Measurements from ENCODE around the gene KRTAP5-8. TPM values are rescaled to one million over a fixed set of nuclear protein-coding genes. Genes with fewer than 3 reads are reported as not detected.
"Not testable (repeated sequence)": the region's sequence is repeated elsewhere in the genome, so short reads cannot be mapped to it uniquely, and the experiment has no call there.

KRTAP5-8 gene
- total RNA-seq, 2 donors from 2014 or later, result 0.68 TPM; not detected in 1

DNA sequence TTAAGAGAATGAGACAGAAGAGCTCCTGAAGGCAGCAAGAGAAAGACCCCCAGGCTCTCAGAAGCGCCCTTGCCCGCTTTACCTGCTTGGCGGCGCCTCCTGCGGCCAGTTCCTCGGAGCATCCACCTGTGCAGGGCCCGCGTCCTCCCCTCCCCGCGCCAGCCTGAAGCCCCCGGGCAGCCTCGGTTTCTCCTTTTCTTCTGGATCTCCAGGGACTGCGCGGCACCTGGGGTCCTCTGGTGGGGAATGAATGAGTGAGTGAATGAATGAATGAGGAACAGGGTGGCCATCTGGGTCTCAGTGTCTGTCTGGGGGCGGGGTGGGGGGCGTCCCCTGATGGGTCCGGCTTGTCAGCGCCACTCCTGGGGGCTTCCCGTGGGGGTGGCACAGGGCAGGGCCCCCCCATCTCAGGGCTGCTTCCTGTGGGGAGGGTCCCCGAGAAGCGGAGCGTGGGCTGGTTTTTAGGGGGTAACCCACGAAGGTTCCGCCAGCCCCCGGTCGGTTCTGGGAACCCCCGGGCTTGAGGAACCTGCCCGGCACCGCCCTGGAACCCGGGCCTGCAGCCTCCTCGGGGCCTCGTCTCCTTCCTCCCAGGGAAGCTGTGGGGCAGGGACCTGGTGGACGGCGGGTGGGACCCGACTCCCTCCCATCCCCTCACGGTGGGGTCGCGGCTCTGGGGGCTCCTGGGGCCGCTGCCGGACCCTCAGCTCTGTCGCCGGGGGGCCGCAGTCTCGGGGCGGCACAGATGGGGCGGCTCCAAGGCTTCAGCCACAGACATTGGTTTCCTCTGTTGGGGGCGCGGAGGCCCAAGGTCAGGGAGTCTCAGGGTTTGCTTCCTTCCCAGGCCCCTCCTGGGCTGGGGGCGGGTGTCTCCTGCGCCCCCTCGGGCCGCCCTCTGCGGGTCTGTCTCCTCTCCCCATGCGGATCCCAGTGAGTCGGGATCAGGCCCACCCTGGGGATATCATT lies 19.0 kb upstream of the KRTAP5-8 start:
- H3K36me3 ChIP-seq, result no peaks in the 10 kb centered on the region
- DNase-seq (ENCODE audit: low spot score) (no peak), ATAC-seq (ENCODE audit: insufficient number of reproducible peaks, low FRiP score, low read depth) (no peak)
- TF ChIP-seq, protein P1, sequence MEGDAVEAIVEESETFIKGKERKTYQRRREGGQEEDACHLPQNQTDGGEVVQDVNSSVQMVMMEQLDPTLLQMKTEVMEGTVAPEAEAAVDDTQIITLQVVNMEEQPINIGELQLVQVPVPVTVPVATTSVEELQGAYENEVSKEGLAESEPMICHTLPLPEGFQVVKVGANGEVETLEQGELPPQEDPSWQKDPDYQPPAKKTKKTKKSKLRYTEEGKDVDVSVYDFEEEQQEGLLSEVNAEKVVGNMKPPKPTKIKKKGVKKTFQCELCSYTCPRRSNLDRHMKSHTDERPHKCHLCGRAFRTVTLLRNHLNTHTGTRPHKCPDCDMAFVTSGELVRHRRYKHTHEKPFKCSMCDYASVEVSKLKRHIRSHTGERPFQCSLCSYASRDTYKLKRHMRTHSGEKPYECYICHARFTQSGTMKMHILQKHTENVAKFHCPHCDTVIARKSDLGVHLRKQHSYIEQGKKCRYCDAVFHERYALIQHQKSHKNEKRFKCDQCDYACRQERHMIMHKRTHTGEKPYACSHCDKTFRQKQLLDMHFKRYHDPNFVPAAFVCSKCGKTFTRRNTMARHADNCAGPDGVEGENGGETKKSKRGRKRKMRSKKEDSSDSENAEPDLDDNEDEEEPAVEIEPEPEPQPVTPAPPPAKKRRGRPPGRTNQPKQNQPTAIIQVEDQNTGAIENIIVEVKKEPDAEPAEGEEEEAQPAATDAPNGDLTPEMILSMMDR (IDR thresholded peaks at IDR 0.05), result no peak
- H3K27me3 ChIP-seq (replicated peaks; ENCODE audit: insufficient read depth), result no peaks in the 10 kb centered on the region
- H3K9me3 ChIP-seq, result no peaks in the 10 kb centered on the region
- no peak overlapping the region for H3K4me3 ChIP-seq
- no peaks in the 10 kb centered on the region for H3K4me1 ChIP-seq (ENCODE audit: control insufficient read depth in 1 of 2, low read depth in 2 of 2)
- no peak overlapping the region for H3K27ac ChIP-seq

DNA sequence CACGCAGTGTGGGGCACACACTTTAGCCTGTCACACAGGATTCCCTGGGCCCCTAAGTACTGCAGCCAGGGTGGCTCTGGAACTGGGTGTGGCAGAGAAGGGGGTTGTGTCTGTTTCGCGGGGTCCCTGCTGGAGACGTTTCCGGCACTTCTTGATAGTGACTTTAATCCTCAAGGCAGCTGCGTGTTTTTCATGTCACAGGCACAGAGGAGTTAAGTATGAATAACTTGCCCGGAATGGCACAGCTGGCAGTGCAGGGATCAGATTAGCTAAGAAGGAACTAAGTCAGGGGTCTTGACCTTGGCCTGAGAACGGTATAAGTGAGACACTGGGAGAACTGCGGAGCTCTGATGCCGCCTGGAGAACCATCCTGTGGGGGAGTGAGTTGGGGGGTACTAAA lies 18.3 kb upstream of the KRTAP5-8 start:
- Histone ChIP-seq H3K9me3 (no peaks in the 10 kb centered on the region), H3K4me1 (ENCODE audit: control insufficient read depth in 1 of 2, low read depth in 2 of 2) (no peaks in the 10 kb centered on the region), H3K27ac (no peak overlapping the region), H3K4me3 (no peak overlapping the region), H3K27me3 (replicated peaks; ENCODE audit: insufficient read depth) (no peaks in the 10 kb centered on the region), H3K36me3 (no peaks in the 10 kb centered on the region)
- TF ChIP-seq, protein P1 (IDR thresholded peaks at IDR 0.05), result no peak
- DNase-seq (ENCODE audit: low spot score) (no peak), ATAC-seq (ENCODE audit: insufficient number of reproducible peaks, low FRiP score, low read depth) (no peak)

GRCh38 chr11:71525188-71525937 lies 12.5 kb upstream of the KRTAP5-8 start:
- no peaks in the 10 kb centered on the region for H3K27me3 ChIP-seq (replicated peaks; ENCODE audit: insufficient read depth)
- TF ChIP-seq, protein P1 (IDR thresholded peaks at IDR 0.05), result no peak
- no peak overlapping the region for H3K4me3 ChIP-seq
- no peaks in the 10 kb centered on the region for H3K4me1 ChIP-seq (ENCODE audit: control insufficient read depth in 1 of 2, low read depth in 2 of 2)
- no peaks in the 10 kb centered on the region for H3K9me3 ChIP-seq
- H3K27ac ChIP-seq, result no peak overlapping the region
- ATAC-seq (ENCODE audit: insufficient number of reproducible peaks, low FRiP score, low read depth), result no peak
- no peak for DNase-seq (ENCODE audit: low spot score)
- no peaks in the 10 kb centered on the region for H3K36me3 ChIP-seq

DNA sequence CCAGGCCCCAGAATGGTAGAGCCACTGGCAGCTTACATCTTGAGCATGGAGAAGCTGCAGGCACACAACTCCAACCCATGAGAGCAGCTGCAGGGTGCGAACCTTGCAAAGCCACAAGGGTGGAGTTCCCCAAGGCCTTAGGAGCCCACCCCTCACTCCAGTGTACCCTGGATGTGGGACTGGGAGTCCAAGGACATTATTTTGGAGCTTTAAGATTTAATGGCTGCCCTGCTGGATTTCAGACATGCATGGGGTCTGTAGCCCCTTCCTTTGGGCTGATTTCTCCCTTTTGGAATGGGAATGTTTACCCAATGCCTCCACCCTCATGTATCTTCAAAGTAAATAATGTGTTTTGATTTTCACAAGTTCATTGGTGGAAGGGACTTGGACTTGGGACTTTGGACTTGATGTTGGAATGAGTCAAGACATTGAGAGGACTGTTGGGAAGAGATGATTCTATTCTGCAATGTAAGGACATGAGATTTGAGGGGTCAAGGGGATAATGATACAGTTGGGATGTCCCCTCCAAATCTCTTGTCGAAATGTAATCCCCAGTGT lies 11.8 kb upstream of the KRTAP5-8 start:
- Histone ChIP-seq H3K27ac (no peak overlapping the region), H3K27me3 (replicated peaks; ENCODE audit: insufficient read depth) (no peaks in the 10 kb centered on the region), H3K9me3 (no peaks in the 10 kb centered on the region), H3K36me3 (no peaks in the 10 kb centered on the region), H3K4me3 (no peak overlapping the region), H3K4me1 (ENCODE audit: control insufficient read depth in 1 of 2, low read depth in 2 of 2) (no peaks in the 10 kb centered on the region)
- ATAC-seq (ENCODE audit: insufficient number of reproducible peaks, low FRiP score, low read depth) (no peak), DNase-seq (ENCODE audit: low spot score) (no peak)
- TF ChIP-seq, protein P1 (IDR thresholded peaks at IDR 0.05), result no peak

DNA sequence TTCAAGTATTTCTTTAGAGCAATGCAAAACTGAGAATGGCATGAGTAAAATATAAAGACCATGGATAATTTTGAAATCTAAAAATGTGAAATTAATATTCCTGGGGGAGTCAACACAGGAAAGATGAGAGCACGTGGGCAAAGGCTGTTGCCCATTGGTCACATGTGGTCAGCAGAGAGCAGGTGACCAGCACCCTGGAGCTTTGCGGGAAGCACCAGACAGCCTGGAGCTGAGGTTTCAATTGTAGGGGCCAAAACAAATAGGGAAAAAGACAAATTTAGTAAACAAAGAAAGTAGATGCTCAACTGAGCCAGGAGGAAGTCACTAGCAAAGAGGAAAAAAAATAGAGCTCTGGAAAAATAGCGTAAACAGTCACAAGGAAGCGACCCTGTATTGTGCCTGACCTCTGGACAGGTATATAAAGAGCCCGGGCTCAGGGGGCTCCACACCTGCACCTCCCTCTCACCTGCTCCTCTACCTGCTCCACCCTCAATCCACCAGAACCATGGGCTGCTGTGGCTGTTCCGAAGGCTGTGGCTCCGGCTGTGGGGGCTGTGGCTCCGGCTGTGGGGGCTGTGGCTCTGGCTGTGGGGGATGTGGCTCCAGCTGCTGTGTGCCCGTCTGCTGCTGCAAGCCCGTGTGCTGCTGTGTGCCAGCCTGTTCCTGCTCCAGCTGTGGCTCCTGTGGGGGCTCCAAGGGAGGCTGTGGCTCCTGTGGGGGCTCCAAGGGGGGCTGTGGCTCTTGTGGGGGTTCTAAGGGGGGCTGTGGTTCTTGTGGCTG lies 10.8 kb upstream of the KRTAP5-8 start, which contains the start of gene KRTAP5-7:
TSS of gene KRTAP5-7 (plus strand) at position 472 of the 780 bp plus-strand sequence. CDS start at position 506, 34 bp downstream.
- H3K9me3 ChIP-seq; H3K4me3 ChIP-seq; H3K27ac ChIP-seq; H3K36me3 ChIP-seq; H3K27me3 ChIP-seq (replicated peaks; ENCODE audit: insufficient read depth); H3K4me1 ChIP-seq (ENCODE audit: control insufficient read depth in 1 of 2, low read depth in 2 of 2); ATAC-seq (ENCODE audit: insufficient number of reproducible peaks, low FRiP score, low read depth); DNase-seq (ENCODE audit: low spot score): not testable (repeated sequence)
